Uterus (tissue), 2 donors: ENCODE results near the gene FOSB.

Experiments
- CTCF ChIP-seq, 4 experiments: fragments of 200-600 bp in 2 of 4; fragments of 450-650 bp in 2 of 4; sonication (generic) in 2 of 4; IDR thresholded peaks; one replicate each; pipeline ENCODE4 v1.5.1; 2016 to 2019; ENCODE audit warnings: antibody characterized with exemption in 4 of 4, mild to moderate bottlenecking in 2 of 4, moderate library complexity in 1 of 4
- POLR2A ChIP-seq, 2 donors: fragments of 450-650 bp; IDR thresholded peaks; one replicate each; pipeline ENCODE4 v1.6.1; 2016; ENCODE audit warnings: antibody characterized with exemption in 2 of 2, mild to moderate bottlenecking in 1 of 2, moderate library complexity in 1 of 2

GRCh38 chr19:45474606-45475521 is 7.1 kb downstream of the FOSB start:
- TF ChIP-seq POLR2A (IDR thresholded peaks at IDR 0.05): no peak
- TF ChIP-seq CTCF (IDR thresholded peaks at IDR 0.05): no peak
